NT2/D1 (cell line): ENCODE measurements around the gene RIMS1.

Experiments
- YY1 ChIP-seq: IDR thresholded peaks from 2 replicates; pipeline ENCODE4 v1.6.1; 2011; ENCODE audit not compliant: insufficient read length, insufficient read depth
- ZNF274 ChIP-seq: IDR thresholded peaks from 2 replicates; pipeline ENCODE4 v1.6.1; 2011; ENCODE audit warnings: mild to moderate bottlenecking, low read depth, low read length

DNA sequence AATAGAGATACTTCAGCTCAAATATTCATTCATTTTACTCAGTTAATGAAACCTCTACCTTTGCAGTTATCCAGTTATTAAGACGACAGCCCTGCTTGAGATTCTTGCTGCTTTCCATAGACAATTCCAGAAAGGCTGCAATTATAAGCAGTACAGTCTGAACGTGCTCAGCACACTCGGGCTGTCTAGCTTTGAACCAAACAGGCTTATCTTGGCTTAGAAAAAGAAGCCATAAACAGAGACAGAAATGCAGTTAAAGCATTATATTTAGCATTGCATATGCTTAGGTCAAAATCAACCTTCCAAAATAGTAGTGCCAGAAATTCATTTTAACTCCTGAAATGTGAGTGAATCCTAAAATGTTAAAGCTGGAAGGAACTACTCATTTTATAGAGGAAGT, 531.4 kb downstream of the RIMS1 start:
- TF ChIP-seq YY1 (no peak), ZNF274 (no peak)
